ENCODE measurements around the gene DRP2. TPM values are rescaled to one million over a fixed set of nuclear protein-coding genes. Genes with fewer than 3 reads are reported as not detected.
"Not testable (repeated sequence)": the region's sequence is repeated elsewhere in the genome, so short reads cannot be mapped to it uniquely, and the experiment has no call there.

The DRP2 gene
- total RNA-seq, 1 donor from 2014 or later = 0.93 TPM

DNA sequence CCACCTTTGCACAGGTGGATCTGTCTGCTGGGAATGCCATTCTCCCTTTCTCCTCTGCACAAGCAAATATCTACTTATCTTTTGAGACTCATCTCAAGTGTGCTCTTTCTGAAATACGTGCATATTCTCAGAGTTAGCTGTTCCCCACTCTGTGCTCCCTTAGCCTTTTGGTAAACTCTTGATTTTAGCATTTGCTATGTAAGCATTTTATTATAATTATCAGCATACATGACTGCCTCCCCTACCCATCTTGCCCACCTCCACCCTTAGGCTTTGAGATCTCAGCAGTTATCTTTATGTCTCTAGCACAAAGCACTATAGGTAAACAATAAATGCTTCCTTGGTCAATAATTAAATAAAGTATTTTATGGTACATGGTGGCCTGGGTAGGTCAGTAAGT lies 11.5 kb downstream of the DRP2 start:
- DNase-seq (ENCODE audit: extremely low read depth, low read depth, low spot score) = no peak

DNA sequence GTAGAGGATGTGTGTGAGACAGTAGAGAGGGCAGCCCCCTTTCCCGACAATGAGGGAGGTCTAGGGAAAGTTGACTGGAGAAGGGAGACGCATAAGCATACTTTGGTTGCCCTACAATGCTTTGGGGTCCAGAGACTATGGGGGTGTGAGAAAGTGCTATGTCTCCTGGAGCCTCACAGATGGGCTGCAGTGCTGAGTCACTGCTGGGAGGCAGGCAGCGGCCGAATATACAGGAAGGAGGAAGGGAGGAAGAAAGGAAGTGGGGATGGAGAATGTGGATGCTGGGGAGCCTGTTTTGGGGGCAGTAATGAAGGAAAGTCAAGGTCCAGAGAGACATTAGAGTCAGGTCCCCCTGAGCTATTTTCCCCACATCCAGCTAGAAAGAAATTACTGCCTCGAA lies 12.7 kb downstream of the DRP2 start:
- no peak for DNase-seq (ENCODE audit: extremely low read depth, low read depth, low spot score)

DNA sequence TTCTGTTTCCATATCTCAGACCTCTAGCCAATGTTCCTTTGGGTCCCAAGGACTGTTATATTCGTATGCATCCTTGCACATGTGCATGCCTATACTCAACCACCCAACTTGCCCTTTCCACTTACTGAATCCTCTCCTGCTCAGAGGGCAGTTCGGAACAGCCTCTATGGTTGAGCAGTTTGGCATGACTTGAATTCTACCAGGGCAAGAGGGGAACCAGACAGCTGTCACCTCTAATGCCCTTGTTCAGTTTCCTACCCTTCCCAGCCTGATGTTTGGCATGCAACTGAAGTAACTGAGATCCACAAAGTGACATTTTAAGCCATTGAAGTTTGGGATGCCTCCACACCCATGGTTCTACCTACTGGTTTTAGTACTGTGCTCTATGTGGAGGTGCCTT lies 17.5 kb downstream of the DRP2 start:
- no peak for DNase-seq (ENCODE audit: extremely low read depth, low read depth, low spot score)

DNA sequence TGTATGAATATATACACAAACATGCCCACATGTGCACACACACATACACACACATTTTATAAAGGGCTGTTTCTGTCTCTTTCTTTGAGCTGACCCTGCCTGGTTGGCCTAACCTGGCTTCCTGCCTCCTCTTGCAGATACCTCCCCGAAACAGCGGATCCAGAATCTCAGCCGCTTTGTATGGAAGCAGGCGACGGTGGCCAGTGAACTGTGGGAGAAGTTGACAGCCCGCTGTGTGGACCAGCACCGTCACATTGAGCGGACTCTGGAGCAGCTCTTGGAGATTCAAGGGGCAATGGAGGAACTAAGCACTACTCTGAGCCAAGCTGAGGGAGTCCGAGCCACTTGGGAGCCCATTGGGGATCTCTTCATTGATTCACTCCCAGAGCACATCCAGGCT lies 21.9 kb downstream of the DRP2 start:
- DNase-seq (ENCODE audit: extremely low read depth, low read depth, low spot score) = no peak

DNA sequence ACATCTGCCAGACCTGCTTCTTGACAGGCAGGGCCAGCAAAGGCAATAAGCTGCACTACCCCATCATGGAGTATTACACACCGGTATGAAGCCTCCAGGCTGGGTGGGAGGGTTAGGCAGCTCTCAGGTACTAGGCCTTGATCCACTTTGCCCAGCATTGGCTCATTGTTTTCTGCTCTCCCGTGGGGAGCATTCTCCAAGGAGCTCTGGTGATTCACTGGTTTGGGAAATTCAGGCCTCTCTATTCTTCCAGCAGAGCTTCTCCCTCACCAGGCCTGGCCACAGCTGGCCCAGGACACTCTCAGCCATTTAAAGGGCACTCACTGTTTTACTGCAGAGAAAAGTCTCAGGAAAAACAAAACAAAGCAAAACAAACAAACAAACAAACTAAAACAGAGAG lies 33.0 kb downstream of the DRP2 start:
- DNase-seq (ENCODE audit: extremely low read depth, low read depth, low spot score) = no peak

DNA sequence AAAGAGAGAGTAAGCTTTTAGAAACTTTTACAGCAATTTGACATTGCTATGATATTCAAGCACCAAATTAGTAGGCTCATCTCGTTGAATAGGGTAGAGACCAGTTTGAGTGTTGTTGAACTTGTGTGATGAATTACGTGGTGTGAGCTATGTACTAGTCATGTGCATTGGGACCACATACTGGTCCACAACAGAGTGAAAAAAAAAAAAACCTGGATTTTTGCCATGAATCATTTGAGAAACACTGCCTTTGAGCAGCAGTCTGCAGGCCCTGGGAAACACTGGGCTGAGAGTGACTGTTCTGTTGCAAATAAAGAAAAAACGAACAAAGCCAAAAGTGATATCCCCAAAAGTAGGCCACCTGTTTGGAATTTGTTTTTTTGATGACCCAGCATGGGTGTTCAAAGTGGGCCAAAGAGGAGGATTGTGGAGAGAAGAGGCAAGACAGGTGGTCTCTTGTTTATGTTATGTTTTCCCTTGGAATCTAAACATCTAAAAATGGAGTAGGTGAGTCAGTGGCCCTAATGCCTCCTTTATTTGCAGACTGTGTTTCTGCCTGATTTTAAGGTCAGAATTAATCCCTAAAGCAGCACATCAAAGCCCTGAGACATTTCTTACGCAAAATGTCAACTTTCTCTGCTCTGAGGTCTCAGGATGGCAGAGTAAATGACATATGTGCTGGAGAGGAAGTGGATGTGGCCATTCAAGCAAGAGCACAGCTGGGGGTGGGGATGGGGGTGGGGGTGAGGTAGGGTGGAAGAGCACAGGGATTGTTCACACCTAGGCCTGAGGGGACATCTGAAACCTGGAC lies 38.1 kb downstream of the DRP2 start:
- DNase-seq (ENCODE audit: extremely low read depth, low read depth, low spot score) = no peak

DNA sequence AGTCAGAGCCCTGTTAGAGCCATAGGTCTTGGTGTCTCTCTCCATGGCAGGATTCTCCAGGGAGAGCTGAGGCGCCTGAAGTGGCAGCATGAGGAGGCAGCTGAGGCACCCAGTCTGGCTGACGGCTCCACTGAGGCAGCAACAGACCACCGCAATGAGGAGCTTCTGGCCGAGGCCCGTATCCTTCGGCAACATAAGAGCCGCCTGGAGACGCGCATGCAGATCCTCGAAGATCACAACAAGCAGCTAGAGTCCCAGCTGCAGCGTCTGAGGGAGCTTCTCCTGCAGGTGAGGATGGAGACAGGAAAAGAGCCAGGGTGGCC lies 38.6 kb downstream of the DRP2 start:
- DNase-seq (ENCODE audit: extremely low read depth, low read depth, low spot score) = no peak

DNA sequence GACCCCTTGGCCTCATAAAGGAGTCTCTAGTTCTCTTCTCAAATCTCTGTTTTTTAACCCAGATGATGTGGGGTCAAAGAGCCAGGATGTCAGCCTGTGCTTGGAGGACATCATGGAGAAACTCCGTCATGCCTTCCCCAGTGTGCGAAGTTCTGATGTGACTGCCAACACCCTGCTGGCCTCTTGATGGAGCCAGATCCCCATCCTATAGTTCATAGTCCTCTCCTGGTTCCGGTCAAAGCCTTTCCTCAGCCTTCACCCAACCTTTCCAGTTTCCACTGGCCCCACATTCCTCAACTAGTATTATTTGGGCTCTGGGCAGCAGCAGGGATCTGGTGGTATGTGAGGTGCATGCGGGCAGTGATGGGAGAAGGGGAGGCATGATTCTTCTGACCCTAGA lies 40.8 kb downstream of the DRP2 start:
- no peak for DNase-seq (ENCODE audit: extremely low read depth, low read depth, low spot score)

DNA sequence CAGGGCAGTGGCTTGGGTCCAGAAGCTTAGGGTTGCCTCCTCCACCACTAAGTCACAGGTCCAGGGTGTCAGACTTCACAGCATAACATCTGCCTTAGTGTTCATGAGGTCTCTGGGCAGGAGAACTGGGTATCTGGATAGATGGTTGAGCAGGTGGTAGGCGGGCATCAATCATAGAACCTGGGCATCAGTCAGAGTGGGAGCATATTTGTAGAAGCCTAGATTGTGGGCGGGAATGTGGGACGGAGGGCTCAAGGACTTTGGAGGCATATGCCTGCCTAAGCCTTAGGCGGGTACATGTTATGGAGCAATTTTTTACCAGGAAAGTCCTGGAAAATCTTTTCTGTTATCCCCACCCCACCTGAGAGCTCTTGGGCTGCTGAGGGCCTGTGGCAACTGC lies 43.0 kb downstream of the DRP2 start:
- no peak for DNase-seq (ENCODE audit: extremely low read depth, low read depth, low spot score)

DNA sequence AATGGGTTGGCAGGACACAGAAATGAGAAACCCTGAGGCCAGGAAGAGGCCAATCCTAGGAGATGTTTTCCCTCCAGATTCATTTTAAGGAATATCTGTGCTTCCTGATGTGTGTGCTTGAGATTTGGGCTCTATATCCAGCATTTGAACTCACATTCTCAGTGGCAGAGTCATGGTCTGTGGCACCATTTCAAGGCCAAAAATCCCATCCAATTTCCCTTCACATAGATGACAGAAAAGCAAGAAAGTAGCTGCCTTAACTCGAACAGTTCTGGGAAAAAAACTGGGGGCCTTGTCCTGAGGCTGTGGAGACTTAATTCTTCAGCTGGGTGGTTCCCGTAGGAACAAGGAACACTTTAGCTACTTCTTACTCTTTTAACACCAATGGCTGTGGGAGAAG lies 44.2 kb downstream of the DRP2 start:
- DNase-seq (ENCODE audit: extremely low read depth, low read depth, low spot score) = no peak

DNA sequence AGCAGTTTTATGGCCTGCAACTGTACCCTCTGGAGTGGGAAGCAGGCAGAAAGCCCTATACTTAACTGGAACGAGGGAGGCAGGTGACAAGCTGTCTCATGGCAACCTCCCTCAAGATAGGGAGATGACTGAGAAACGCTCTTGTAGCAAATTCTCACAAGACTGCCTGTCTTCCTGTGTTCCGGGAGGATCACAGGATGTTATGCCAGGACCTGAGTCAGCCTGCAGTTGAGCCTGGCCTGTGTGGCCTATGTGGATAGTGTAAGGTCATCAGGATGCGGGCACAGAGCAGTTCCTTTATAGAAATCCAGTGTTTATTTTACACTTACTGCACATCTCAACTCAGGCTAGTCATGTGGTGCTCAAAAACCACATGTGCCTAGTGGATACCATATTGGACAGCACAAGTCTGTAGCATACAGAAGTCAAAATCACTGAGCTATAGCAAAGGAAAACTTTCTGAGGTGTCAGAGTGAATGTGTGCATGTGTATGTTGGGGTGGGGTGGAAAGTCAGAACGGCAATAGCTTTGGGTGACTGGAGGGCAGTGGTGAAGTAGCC lies 46.4 kb downstream of the DRP2 start:
- DNase-seq (ENCODE audit: extremely low read depth, low read depth, low spot score) = peak; percentile 47

DNA sequence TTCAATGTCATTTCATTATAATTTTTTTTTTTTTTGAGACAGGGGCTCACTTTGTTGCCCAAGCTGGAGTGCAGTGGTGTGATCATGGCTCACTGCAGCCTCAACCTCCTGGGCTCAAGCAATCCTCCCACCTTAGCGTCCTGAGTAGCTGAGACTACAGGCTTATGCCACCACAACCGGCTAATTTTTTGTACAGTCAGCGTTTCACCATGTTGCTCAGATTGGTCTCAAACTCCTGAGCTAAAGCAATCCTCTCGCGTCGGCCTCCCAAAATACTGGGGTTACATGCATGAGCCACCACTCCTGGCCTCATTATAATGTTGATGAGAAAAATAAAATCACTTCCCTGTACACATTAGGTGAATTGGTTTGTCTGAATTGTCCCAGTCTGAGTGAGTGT lies 54.6 kb downstream of the DRP2 start:
- no peak for DNase-seq (ENCODE audit: extremely low read depth, low read depth, low spot score)

DNA sequence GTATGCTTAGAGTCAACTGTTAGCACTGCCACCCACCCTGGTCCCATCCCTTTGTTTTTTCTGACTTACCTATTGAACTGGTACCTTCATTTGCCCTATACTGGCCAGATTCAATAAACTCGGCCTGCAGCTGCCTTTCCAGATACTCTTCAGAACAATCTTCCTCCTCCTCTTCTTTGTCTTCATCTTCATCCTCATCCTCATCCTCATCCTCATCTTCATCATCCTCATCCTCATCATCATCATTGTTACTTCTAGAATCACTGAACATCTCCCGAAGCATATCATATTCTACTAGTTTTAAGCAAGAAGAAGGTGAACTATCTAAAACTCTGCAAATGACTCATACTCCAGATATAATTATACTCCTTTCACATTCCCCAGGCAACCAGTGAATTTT lies 56.7 kb downstream of the DRP2 start:
- no peak for DNase-seq (ENCODE audit: extremely low read depth, low read depth, low spot score)

DNA sequence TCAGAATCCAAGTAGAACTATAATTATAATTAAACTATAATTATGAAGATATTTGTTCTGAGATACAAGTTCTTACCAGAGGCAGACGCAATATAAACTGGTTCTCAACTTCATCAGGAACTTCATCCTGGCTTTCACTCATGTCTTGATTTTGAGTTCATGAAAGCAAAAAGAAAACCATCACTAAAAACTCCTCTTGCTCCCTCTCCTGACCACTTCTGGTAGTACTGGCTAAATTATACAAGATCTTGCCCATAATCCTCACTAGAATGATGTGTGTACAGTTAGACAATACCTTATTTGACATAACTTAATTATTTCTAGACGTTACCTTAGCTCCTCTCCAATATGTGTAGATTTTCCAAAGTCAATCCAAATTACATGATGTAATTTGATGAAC lies 67.8 kb downstream of the DRP2 start:
- DNase-seq (ENCODE audit: extremely low read depth, low read depth, low spot score) = peak; percentile 33

DNA sequence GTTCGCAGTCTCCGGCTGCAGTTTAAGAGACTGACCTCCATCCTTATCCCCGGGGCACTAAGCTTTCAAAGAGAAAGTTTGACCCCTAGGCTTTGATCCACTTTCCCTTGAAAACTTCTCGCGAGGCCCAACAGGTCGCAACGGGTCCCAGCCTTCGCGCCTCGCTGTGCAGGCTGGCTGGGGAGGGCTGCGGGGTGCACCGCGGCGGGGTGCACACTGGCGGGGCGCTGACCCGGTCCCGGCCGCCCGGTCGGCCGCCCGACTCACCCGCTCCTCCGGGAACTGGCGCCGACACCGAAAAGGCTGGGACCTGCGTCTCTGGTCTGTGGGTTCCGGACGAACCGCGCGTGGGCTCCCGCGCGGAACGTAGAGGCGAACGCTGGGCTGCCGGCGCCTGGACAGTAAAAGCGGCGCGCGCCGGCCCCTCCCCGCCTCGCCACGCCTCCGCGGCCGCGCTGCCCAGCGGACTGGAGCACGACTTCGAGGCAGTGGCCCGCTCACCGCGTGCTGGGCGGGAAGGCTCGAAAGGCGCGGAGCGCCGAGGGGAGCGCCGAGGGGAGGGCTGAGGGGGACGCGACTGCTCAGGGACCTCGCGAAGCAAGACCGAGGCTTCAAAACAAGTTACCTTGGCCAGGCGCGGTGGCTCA lies 71.5 kb downstream of the DRP2 start, which contains the start of gene TAF7L:
TAF7L (minus strand) TSS at position 378 of the 647 bp plus-strand sequence. CDS start 3,791 bp downstream, outside the sequence.
- no peak for DNase-seq (ENCODE audit: extremely low read depth, low read depth, low spot score)

DNA sequence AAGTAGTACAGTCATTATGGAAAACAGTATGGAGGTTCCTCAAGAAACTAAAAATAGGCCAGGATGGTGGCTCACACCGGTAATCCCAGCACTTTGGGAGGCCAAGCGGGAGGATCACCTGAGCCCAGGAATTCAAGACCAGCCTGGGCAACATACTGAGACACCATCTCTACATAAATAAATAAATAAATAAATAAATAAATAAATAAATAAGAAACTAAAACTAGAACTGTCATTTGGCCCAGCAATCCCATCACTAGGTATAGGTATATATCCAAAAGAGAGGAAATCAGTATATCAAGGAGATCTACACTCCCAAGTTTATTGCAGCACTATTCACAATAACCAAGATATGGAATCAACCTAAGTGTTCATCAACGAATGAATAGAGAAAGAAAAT lies 76.0 kb downstream of the DRP2 start:
- not testable (repeated sequence) for DNase-seq (ENCODE audit: extremely low read depth, low read depth, low spot score)

DNA sequence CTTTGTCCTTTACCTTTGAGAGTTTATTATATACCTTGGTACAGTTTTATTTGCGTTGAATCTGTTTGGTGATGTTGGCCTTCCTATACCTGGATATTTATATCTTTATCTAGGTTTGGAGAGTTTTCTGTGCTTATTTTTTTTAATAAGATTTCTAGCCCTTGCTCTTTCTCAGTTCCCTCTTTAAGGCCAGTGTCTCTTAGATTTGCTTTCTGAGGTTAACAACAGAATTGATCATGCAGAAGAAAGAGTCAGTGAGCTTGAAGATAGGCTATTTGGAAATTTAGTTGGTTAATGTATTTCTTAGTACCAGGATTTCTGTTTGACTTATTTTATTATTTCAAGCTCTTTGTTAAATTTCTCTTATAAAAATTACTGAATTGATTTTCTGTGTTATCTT lies 84.2 kb downstream of the DRP2 start:
- DNase-seq (ENCODE audit: extremely low read depth, low read depth, low spot score) = no peak

Other genes with a start within 250 kb of the DRP2 start
- 9.5 and 17.6 TPM in 2 replicates for gene TRMT2B, start 167.7 kb upstream of the DRP2 start, total RNA-seq
- 4.7 and 8.1 TPM in 2 replicates for gene TMEM35A, start 140.9 kb upstream of the DRP2 start, total RNA-seq
- 3.4 and 5.0 TPM in 2 replicates for gene CENPI, start 121.6 kb upstream of the DRP2 start, total RNA-seq
- gene TAF7L, start 71.5 kb downstream of the DRP2 start, total RNA-seq = 0.35 and 1.7 TPM in 2 replicates
- 5.8 and 6.6 TPM in 2 replicates for gene TIMM8A, start 129.0 kb downstream of the DRP2 start, total RNA-seq
- gene BTK, start 166.4 kb downstream of the DRP2 start, total RNA-seq = not detected in 2 replicates
- 741 and 962 TPM in 2 replicates for gene RPL36A, start 171.2 kb downstream of the DRP2 start, total RNA-seq
- 27.2 and 29.6 TPM in 2 replicates for gene GLA, start 188.1 kb downstream of the DRP2 start, total RNA-seq
- gene HNRNPH2, start 188.4 kb downstream of the DRP2 start, total RNA-seq = 52.0 and 54.7 TPM in 2 replicates